ENCODE measurements around the gene PIGV.

GRCh38 chr1:26839339-26839722 lies 51.6 kb downstream of the PIGV start:
- TF ChIP-seq, protein P1, sequence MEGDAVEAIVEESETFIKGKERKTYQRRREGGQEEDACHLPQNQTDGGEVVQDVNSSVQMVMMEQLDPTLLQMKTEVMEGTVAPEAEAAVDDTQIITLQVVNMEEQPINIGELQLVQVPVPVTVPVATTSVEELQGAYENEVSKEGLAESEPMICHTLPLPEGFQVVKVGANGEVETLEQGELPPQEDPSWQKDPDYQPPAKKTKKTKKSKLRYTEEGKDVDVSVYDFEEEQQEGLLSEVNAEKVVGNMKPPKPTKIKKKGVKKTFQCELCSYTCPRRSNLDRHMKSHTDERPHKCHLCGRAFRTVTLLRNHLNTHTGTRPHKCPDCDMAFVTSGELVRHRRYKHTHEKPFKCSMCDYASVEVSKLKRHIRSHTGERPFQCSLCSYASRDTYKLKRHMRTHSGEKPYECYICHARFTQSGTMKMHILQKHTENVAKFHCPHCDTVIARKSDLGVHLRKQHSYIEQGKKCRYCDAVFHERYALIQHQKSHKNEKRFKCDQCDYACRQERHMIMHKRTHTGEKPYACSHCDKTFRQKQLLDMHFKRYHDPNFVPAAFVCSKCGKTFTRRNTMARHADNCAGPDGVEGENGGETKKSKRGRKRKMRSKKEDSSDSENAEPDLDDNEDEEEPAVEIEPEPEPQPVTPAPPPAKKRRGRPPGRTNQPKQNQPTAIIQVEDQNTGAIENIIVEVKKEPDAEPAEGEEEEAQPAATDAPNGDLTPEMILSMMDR (conservative IDR thresholded peaks at IDR 0.05; ENCODE audit: low read length) = no peak
- TF ChIP-seq EZH2phosphoT487 (IDR thresholded peaks at IDR 0.05; ENCODE audit: borderline replicate concordance) = no peak

Data from Loucy (cell line).